Tongue (tissue), 2 donors: ENCODE results near the gene TGM3. TPM values are rescaled to one million over a fixed set of nuclear protein-coding genes. Genes with fewer than 3 reads are reported as not detected.
"Not testable (repeated sequence)": the region's sequence is repeated elsewhere in the genome, so short reads cannot be mapped to it uniquely, and the experiment has no call there.

Experiments
- DNase-seq: peaks from one replicate; pipeline ENCODE4 v3.0.0-alpha.2; 2015
- total RNA-seq: library from RNA; depleted of rRNA; stranded (reverse); fragments of >200 nt; gene quantifications from one replicate; pipeline ENCODE4 v1.2.3, GENCODE V29; 2014

The TGM3 gene
- total RNA-seq: 14.5 TPM

- DNase-seq: peak; percentile 40
Measured at GRCh38 chr20:2295886-2296515, at the start of gene TGM3. TGM3 (plus strand) TSS chr20:2296001; CDS start chr20:2296064, 63 bp downstream.

DNA sequence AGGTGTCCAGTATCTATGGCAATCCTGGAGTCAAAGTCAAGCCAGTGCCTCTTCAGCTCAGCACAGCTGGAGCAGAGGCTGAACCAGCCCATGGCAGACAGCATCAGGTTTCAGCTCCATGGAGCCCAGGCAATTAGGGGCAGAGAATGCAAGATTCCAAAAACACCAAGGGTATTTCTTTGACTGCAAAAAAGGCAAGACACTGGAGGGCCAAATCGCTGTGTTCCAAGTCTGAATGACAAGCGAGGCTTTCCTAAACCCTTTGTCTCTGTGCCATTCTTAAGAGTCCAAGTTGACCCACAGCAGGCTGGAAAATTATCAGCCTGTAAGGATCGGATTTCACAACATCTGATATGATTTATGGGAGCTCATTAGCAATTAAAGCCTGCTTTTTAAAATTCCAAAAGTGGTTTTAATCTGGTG, 49.7 kb upstream of the TGM3 start:
- peak; percentile 83 for DNase-seq

GRCh38 chr20:2248837-2249236, 47.0 kb upstream of the TGM3 start:
- no peak for DNase-seq

DNA sequence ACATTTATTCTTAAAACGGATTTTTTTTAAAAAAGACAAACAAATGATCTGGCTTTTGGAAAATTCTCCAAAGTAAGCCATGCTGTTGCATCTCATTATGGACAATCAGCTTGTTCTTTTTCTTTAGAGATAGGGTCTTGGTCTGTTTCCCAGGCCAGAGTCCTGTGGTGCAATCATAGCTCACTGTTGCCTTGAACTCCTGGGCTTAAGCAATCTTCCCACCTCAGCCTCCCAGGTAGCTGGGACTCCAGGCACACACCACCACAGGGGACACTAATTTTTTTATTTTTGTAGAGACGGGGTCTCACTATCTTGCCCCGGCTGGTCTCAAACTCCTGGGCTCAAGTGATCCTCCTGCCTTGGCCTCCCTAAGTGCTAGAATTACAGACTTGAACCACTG, 45.9 kb upstream of the TGM3 start:
- no peak for DNase-seq

- DNase-seq: no peak
Measured at GRCh38 chr20:2252419-2252997, 43.3 kb upstream of the TGM3 start.

DNA sequence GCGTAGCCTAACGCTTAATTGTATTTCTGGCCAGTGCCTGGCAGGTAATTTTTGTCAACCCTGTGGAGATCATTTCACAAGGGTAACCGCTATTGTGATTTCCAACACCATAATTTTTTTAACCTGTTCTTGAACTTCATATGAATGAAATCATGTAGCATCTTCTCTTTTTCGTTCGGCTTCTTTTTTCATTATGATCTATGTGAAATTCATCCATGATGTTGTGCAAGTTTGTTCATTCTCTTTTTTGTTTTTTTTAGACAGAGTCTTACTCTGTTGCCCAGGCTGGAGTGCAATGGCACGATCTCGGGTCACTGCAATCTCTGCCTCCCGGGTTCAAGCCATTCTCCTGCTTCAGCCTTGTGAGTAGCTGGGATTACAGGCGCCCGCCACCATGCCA, 42.5 kb upstream of the TGM3 start:
- DNase-seq: no peak

GRCh38 chr20:2254333-2254732, 41.5 kb upstream of the TGM3 start:
- no peak for DNase-seq

DNA sequence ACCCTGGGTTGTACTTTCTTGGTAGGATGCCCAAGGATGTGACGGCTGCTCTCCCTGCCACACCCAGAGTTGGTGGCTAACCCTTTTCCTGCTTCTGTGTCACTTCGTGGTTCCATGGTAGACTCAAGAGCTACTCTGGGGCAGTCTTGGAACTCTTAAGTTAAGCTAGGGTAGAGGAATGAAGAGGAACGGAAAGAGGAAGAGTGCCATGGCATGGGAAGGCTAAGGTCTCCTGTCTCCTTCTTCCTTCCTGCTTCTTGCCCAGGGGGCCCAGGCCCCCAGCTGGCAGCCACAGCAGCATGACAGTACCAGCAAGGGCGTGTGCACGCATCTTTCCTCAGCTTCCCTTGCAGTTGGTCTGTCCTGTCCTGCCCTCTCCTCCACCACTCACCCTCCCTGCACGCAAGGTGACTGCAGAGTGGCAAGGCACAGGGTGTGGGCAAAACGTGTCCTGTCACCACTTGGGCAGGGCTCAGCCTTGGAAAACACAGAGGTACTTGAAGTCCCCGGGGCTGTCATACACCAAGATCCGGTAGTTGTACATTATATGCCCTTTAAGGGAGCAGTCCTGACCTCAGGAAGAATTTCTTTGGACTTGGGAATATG, 39.8 kb upstream of the TGM3 start:
- no peak for DNase-seq

GRCh38 chr20:2259731-2260130, 36.1 kb upstream of the TGM3 start:
- no peak for DNase-seq

DNA sequence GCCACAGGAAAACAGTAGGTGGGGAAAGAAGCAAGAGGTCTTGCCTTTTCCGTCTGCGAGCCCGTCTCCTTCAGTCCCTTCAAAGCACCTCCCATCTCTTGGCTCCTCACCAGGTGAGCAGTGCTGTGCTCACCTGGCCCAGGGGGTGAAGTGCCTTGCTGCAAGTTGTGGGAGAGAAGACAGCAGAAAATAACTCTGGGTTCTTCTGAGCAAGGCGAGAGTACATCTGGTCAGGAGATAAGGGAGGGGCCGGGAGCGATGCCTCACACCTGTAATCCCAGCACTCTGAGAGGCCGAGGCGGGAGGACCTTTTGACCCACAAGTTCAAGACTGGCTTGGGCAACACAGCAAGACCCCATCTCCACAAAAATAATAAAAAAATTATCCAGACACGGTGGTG, 35.6 kb upstream of the TGM3 start:
- no peak for DNase-seq

DNA sequence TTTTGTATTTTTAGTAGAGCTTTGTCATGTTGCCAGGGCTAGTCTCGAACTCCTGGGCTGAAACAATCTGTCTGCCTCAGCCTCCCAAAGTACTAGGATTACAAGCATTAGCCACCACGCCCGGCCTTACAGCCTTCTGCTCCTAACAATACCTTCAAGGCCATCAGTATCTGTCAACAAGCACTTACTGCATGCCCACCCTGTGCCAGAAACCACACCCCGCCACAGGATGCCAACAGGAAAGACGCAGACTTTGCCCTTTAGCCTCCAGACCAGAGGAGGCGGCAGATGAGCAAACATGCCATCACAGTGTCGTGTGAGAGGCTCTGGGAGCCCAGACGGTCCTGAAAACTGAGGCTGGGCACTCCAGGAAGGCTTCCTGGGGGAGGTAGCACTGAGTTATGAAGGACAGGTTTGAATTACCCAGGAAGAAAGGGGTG, 34.7 kb upstream of the TGM3 start:
- no peak for DNase-seq

DNA sequence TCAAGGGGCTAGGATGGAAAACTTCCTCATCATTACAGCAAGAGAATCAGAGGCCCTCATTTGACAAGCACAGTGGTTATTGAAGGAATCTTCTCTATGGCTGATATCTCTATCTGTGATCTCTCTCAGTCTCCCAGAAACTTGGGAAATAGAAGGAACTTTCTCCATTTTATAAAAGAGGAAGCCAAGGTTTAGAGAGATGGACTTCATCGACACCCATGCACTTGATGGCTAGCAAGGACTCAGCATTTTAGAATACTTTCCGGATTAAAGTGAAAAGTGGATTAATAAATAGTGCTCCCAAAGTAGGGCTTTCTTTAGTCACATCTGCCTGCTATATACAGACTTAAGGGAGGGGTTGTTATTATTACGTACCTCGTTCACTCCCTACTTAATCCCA, 34.2 kb upstream of the TGM3 start:
- DNase-seq: no peak

GRCh38 chr20:2264118-2264517, 31.7 kb upstream of the TGM3 start:
- no peak for DNase-seq

- DNase-seq: not testable (repeated sequence)
Measured at GRCh38 chr20:2264621-2265374, 31.0 kb upstream of the TGM3 start.

DNA sequence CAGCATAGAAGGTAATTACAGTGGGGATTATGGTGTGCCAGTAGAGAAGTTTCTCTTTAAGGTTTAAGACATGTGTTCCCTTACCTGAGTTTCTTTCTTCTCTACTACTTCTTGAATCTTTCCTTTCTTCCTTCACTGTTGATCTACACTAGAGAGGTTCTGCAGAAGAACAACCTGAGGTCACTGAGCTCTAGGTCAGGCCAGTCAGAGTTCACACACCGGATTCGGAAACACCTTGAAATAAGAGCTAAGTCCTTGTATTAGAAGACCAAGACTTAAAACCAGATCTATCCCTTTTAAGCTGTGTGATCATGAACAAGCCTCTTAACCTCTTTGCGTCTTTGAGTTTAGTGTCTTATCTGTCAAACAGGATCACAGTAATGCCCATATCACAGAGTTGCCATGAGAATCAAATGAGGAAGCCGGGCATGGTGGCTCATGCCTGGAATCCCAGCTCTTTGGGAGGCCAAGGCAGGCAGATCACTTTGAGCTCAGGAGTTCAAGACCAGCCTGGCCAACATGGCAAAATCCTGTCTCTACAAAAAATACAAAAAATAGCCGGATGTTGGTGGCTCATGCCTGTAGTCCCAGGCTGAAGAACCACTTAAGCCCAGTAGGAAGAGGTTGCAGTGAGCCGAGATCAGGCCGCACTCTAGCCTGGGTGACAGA, 22.0 kb upstream of the TGM3 start:
- DNase-seq: no peak

DNA sequence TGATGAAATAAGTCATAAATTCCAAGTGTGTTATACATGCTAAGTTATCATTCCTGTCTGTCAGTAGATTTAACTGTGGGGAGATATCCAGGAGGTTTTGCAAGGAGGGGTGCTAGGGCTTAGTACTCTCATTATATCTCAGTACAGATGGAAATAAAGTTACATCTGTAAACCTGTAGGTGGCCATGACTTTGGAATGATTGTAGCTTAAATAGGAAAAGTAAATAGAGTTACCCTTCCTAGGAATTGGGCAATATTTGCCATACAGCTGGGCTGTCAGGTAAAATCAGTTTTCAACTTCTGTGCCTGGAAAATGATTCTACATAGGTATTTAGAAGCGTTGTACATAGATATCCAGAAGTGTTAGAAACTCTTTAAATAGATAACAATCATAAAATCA, 19.8 kb upstream of the TGM3 start:
- no peak for DNase-seq

DNA sequence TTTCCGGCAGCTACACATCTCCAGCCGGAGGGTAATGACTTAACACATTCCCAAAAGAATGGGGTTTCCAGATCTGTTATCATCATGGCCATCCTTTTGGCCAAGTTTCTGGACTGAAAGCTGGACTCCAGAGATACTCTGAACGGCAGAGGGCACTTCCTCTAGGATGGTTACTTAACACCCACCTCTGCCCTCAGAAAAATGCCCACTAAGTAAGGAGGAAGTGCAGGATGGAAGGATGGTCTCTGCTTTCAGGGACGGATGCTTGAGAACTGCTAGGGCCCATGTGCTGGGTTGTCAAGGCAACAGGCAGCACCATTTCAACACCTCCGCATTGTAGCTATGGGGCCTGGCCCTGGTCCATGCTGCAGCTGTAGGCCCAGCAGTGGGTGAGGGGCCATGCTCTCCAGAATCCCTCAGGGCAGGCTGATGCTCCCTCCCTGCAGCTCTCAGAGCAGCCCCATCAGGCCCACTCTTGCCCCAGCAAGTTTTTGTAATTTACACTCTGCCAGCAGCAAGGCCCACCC, 16.5 kb upstream of the TGM3 start:
- no peak for DNase-seq

- no peak for DNase-seq
Measured at GRCh38 chr20:2280082-2280481, 15.7 kb upstream of the TGM3 start.

DNA sequence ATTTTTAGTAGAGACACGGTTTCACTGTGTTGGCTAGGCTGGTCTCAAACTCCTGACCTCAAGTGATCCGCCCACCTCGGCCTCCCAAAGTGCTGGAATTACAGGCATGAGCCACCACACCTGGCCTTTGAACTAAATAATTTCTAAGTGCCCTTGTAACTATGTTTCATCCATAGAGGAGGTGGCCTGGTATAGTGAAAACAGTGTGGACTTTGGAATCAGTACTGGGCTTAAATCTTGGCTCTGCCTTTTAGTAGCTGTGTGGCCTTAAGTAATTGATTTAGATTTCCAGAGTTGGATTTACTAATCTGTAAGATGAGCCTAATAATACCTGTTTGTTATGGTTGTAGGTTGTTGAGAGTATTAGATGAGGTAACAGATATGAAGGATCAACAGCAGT, 14.2 kb upstream of the TGM3 start:
- DNase-seq: no peak

- no peak for DNase-seq
Measured at GRCh38 chr20:2282181-2282580, 13.6 kb upstream of the TGM3 start.

DNA sequence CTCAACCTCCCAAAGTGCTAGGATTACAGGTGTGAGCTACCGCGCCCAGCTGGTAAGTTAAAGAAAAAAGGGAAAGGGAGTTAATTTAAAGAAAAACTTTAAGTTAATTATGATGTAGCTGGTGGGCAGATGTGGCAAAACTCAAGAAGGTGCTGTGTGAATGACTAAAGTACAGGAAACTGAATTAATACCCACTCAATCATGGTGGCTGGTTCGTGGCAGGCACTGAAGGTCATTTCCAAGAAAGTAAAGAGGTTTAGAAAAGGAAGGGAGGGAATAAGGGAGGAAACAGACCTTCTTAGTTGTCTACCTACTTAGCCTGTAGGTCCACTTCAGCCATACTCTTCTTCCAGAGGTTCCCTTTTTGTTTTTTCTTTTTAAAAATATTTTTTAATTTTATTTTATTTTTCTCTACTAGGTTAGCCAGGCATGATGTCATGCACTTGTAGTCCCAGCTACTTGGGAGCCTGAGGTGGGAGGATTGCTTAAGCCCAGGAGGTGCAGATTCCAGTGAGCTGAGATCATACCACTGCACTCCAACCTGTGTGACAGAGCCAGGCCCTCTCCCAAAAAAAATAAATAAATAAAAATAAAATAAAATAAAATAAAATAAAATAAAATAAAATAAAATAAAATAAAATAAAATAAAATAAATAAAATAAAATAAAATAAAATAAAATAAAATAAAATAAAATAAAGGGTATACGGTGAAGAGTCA, 11.9 kb upstream of the TGM3 start:
- no peak for DNase-seq

GRCh38 chr20:2285193-2285592, 10.6 kb upstream of the TGM3 start:
- no peak for DNase-seq
